DOHH2 (cell line): Measurements from ENCODE around the gene LRRC25.

Experiments used
- H3F3A ChIP-seq: fragments of 200-600 bp; sonication (generic), shearing (Covaris generic); 2 replicates; pipeline ENCODE4 v1.6.0; 2016; ENCODE audit warnings: antibody characterized with exemption, mild to moderate bottlenecking; ENCODE audit not compliant: control insufficient read depth, insufficient read depth
- H3K27ac ChIP-seq: fragments of 200-600 bp; sonication (generic); 2 replicates; pipeline ENCODE4 v1.5.1; 2014; ENCODE audit warnings: low read depth, mild to moderate bottlenecking, low read length, moderate library complexity
- H3K27me3 ChIP-seq: fragments of 200-600 bp; sonication (generic); 2 replicates; pipeline ENCODE4 v1.6.1; 2014; ENCODE audit warnings: mild to moderate bottlenecking, low read length, mixed read lengths; ENCODE audit not compliant: control insufficient read depth
- H3K36me3 ChIP-seq: fragments of 200-600 bp; sonication (generic); 2 replicates; pipeline ENCODE4 v1.6.1; 2014; ENCODE audit warnings: mild to moderate bottlenecking, low read length, moderate library complexity, mixed read lengths; ENCODE audit not compliant: control insufficient read depth
- H3K4me1 ChIP-seq: fragments of 200-600 bp; sonication (generic); 2 replicates; pipeline ENCODE4 v1.6.1; 2014; ENCODE audit warnings: mild to moderate bottlenecking, low read length, mixed read lengths; ENCODE audit not compliant: control insufficient read depth
- H3K4me2 ChIP-seq: fragments of 200-600 bp; sonication (generic); 2 replicates; pipeline ENCODE4 v1.6.0; 2014; ENCODE audit warnings: mild to moderate bottlenecking, low read length, moderate library complexity
- H3K4me3 ChIP-seq: fragments of 200-600 bp; sonication (generic); 2 replicates; pipeline ENCODE4 v1.5.1; 2014; ENCODE audit warnings: mild to moderate bottlenecking, low read length, mixed read lengths
- H3K79me2 ChIP-seq: fragments of 200-600 bp; sonication (generic); 2 replicates; pipeline ENCODE4 v1.6.1; 2014; ENCODE audit warnings: mild to moderate bottlenecking, low read length, mixed read lengths; ENCODE audit not compliant: control insufficient read depth
- H3K9me2 ChIP-seq: fragments of 200-600 bp; sonication (generic); replicated peaks from 2 replicates; pipeline ENCODE4 v1.6.1; 2014; ENCODE audit warnings: mild to moderate bottlenecking, low read length, mixed read lengths; ENCODE audit not compliant: control insufficient read depth
- H3K9me3 ChIP-seq: fragments of 200-600 bp; sonication (generic); 2 replicates; pipeline ENCODE4 v1.6.1; 2014; ENCODE audit warnings: antibody characterized with exemption, low read length, mixed read lengths; ENCODE audit not compliant: control insufficient read depth, insufficient read depth
- H4K20me1 ChIP-seq: fragments of 200-600 bp; sonication (generic); 2 replicates; pipeline ENCODE4 v1.6.0; 2014; ENCODE audit warnings: low read depth, mild to moderate bottlenecking, antibody characterized with exemption, low read length, moderate library complexity; ENCODE audit not compliant: control insufficient read depth, insufficient read depth
- EZH2phosphoT487 ChIP-seq: fragments of 200-600 bp; sonication (generic); IDR thresholded peaks from 2 replicates; pipeline ENCODE4 v1.6.1; 2017; ENCODE audit warnings: borderline replicate concordance, mild to moderate bottlenecking, antibody characterized with exemption, low read length, moderate library complexity, mixed read lengths
- TF ChIP-seq, protein P1 (sequence below): fragments of 200-600 bp; sonication (generic); IDR thresholded peaks from one replicate; pipeline ENCODE4 v1.5.1; 2014; ENCODE audit warnings: antibody characterized with exemption, mild to moderate bottlenecking, low read depth, low read length; ENCODE audit not compliant: poor library complexity, severe bottlenecking

Gene LRRC25

DNA sequence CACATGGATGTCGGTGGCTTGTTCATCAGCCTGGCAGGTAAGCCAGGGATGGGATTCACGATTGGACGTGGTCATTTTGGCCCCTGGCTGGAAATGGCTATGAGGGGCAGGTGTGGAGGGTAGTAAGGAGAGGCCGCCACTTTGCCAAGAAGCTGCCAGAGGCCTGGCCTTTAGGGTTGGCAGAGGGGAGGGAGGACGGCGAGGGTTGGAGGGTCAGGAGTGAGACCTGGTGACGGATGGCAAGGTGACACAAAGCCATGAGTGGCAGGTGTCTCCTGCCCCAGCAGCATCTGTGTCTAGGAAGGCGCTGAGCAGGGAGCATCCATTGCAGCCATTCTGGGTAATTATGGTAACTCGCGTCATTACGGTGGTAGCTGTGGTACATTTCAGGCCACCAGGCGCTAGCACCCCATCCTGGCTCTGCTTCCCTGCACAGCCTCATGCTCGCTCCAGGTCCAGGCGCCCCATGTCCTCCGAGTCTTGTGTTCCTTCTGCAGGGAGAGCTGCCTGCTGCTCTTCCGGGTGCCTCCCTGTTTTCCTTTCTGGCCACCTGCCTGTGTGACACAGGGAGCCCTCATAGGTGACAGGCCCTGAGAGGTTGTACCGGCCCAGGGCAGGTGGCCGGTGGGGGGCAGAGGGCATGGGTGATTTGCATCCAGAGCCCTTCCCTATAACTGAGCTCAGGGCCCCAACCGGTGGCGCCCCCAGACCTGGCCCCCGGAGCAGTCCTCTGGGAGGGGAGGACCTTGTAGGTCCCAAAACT, 26.0 kb upstream of the LRRC25 start:
- peaks cover 50% of the 10 kb centered on the region for H3K36me3 ChIP-seq
- peak overlapping the region; percentile 87 for H3K27ac ChIP-seq
- H3K27me3 ChIP-seq, result no peaks in the 10 kb centered on the region
- H3F3A ChIP-seq, result peaks cover 30% of the 10 kb centered on the region
- H3K4me2 ChIP-seq, result peak overlapping the region; percentile 79
- peaks cover 17% of the 10 kb centered on the region; the same call in 1 of the 2 replicates for H4K20me1 ChIP-seq
- no peak for TF ChIP-seq EZH2phosphoT487
- TF ChIP-seq, protein P1, sequence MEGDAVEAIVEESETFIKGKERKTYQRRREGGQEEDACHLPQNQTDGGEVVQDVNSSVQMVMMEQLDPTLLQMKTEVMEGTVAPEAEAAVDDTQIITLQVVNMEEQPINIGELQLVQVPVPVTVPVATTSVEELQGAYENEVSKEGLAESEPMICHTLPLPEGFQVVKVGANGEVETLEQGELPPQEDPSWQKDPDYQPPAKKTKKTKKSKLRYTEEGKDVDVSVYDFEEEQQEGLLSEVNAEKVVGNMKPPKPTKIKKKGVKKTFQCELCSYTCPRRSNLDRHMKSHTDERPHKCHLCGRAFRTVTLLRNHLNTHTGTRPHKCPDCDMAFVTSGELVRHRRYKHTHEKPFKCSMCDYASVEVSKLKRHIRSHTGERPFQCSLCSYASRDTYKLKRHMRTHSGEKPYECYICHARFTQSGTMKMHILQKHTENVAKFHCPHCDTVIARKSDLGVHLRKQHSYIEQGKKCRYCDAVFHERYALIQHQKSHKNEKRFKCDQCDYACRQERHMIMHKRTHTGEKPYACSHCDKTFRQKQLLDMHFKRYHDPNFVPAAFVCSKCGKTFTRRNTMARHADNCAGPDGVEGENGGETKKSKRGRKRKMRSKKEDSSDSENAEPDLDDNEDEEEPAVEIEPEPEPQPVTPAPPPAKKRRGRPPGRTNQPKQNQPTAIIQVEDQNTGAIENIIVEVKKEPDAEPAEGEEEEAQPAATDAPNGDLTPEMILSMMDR, result no peak
- no peaks in the 10 kb centered on the region for H3K9me3 ChIP-seq
- peaks cover 83% of the 10 kb centered on the region for H3K79me2 ChIP-seq
- peaks cover 86% of the 10 kb centered on the region for H3K4me1 ChIP-seq
- no peaks in the 10 kb centered on the region for H3K9me2 ChIP-seq
- peak overlapping the region; percentile 90 for H3K4me3 ChIP-seq

DNA sequence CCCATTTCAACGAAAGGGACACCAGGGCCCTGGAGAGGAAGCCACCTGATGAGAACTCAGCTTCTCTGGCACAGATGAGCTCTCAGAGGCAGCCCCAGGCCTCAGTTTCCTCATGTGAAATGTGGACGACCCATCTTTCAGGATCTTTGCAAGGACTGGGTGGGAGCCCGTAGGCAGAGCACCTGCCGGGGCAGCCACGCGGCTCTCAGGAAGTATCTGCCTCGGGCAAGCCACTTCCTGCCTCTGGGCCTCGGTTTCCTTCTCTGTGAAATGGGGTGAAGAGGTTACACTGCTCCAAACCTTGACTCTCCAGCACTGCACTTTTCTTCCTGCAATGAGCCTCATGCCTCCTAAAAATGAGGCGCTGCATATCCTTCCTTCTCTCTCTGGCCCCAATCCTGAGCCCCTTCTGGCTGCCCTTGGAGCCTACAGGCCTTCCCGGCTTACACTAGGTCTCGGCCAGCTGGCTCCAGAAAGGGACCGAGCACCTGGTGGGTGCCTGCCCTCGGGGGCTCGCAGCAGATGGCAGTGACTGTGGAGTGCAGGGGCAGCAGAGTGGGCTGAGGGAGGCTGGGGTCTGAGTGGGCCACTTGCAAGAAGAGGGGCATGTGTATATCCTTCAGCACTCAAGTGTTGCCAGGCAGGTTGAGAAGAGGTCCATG, 25.2 kb upstream of the LRRC25 start:
- Histone ChIP-seq H3K4me3 (peak overlapping the region; percentile 90), H3K9me2 (no peaks in the 10 kb centered on the region), H3F3A (peaks cover 31% of the 10 kb centered on the region), H4K20me1 (peaks cover 17% of the 10 kb centered on the region; the same call in 1 of the 2 replicates), H3K27me3 (no peaks in the 10 kb centered on the region), H3K36me3 (peaks cover 47% of the 10 kb centered on the region), H3K27ac (peak overlapping the region; percentile 87), H3K4me2 (peak overlapping the region; percentile 79), H3K4me1 (peaks cover 86% of the 10 kb centered on the region), H3K79me2 (peaks cover 82% of the 10 kb centered on the region), H3K9me3 (no peaks in the 10 kb centered on the region)
- TF ChIP-seq, protein P1, result no peak
- no peak for TF ChIP-seq EZH2phosphoT487

DNA sequence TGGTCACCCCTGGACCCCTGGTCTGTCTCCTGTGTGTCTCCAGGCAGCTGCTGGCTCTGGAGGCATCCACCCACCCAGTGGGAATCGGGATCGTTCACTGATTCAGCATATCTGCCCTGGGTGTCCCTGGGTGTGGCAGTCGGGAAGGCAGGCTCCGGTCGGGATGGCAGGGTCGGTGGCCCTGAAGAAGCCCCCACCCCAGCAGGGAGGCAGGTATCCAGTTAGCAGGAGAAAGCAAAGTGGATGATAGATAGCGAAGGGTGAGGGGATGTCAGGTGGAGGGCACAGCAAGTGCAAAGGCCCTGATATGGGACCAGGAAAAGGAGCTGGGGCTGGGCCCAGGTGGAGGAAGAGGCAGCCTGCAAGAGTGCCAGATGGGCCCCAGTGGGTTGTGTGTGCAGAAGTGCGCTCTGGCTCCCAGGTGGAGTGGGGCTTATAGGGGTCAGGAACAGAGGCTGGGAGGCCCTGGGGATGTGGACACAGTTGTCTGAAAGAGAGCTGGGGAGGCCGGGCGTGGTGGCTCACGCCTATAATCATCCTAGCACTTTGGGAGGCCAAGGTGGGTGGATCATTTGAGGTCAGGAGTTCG, 24.0 kb upstream of the LRRC25 start:
- Histone ChIP-seq H3K27ac (peak overlapping the region; percentile 87), H4K20me1 (peaks cover 17% of the 10 kb centered on the region; the same call in 1 of the 2 replicates), H3K36me3 (peaks cover 36% of the 10 kb centered on the region), H3K9me2 (no peaks in the 10 kb centered on the region), H3K9me3 (no peaks in the 10 kb centered on the region), H3K4me3 (peak overlapping the region; percentile 90), H3K4me1 (peaks cover 86% of the 10 kb centered on the region), H3K79me2 (peaks cover 70% of the 10 kb centered on the region), H3K4me2 (peak overlapping the region; percentile 79), H3K27me3 (no peaks in the 10 kb centered on the region), H3F3A (peaks cover 33% of the 10 kb centered on the region)
- TF ChIP-seq, protein P1, result no peak
- no peak for TF ChIP-seq EZH2phosphoT487
